Breast epithelium (tissue), 4 donors: ENCODE results near the gene TTLL12. TPM values are rescaled to one million over a fixed set of nuclear protein-coding genes. Genes with fewer than 3 reads are reported as not detected.
"Not testable (repeated sequence)": the region's sequence is repeated elsewhere in the genome, so short reads cannot be mapped to it uniquely, and the experiment has no call there.

Source experiments
- DNase-seq, 2 donors: peaks; one replicate each; pipeline ENCODE4 v3.0.0-alpha.2; 2019; ENCODE audit warnings: low spot score in 2 of 2
- H3K27ac ChIP-seq, 2 donors: fragments of 200-600 bp; sonication (generic) in 1 of 2; one replicate each; pipeline ENCODE4 v1.5.1; 2016 to 2019; ENCODE audit warnings: mild to moderate bottlenecking in 1 of 2
- H3K27me3 ChIP-seq, 2 donors: fragments of 200-600 bp; sonication (generic) in 1 of 2; one replicate each; pipeline versions ENCODE4 v1.5.1 to v1.6.0; 2017 to 2019; ENCODE audit warnings: control low read depth in 1 of 2, mild to moderate bottlenecking in 1 of 2
- H3K36me3 ChIP-seq: fragments of 200-600 bp; one replicate; pipeline ENCODE4 v1.5.1; 2019
- H3K4me1 ChIP-seq, 2 donors: fragments of 200-600 bp; sonication (generic); one replicate each; pipeline ENCODE4 v1.5.1; 2016 to 2019; ENCODE audit warnings: control low read depth in 1 of 2
- H3K4me3 ChIP-seq, 3 donors: fragments of 200-600 bp; sonication (generic); 1 replicate in 2 of 3; 2 replicates in 1 of 3; pipeline ENCODE4 v1.5.1; 2016 to 2019; ENCODE audit warnings: mild to moderate bottlenecking in 3 of 3, moderate library complexity in 2 of 3
- H3K9me3 ChIP-seq, 2 donors: fragments of 200-600 bp; sonication (generic) in 1 of 2; one replicate each; pipeline ENCODE4 v1.5.1; 2016 to 2019; ENCODE audit warnings: control low read depth in 1 of 2
- CTCF ChIP-seq, 3 donors: fragments of 450-650 bp; IDR thresholded peaks; one replicate each; pipeline ENCODE4 v1.5.1; 2016 to 2017; ENCODE audit warnings: antibody characterized with exemption in 3 of 3, mild to moderate bottlenecking in 3 of 3, moderate library complexity in 3 of 3
- POLR2A ChIP-seq: fragments of 450-650 bp; IDR thresholded peaks from one replicate; pipeline ENCODE4 v1.6.1; 2016; ENCODE audit warnings: antibody characterized with exemption, mild to moderate bottlenecking, moderate library complexity
- POLR2AphosphoS5 ChIP-seq, 3 donors: sonication (generic); formaldehyde crosslinking; IDR thresholded peaks; one replicate each; pipeline ENCODE4 v1.6.1; 2017; ENCODE audit warnings: antibody characterized with exemption in 3 of 3
- intact Hi-C: fragments of 100-400 bp; cut with DNase I; formaldehyde crosslinking; loops from one replicate; pipeline ENCODE4 v1.15.1; 2023; ENCODE audit warnings: low total_unique reads
- total RNA-seq, 3 donors: library from RNA; depleted of rRNA; stranded (reverse); fragments of >200 nt; gene quantifications; one replicate each; pipeline ENCODE4 v1.1.0, GENCODE V29; 2016

TTLL12 gene
- total RNA-seq, 3 donors from 2014 or later = 25.9 to 36.0 (median 31.4) TPM

DNA sequence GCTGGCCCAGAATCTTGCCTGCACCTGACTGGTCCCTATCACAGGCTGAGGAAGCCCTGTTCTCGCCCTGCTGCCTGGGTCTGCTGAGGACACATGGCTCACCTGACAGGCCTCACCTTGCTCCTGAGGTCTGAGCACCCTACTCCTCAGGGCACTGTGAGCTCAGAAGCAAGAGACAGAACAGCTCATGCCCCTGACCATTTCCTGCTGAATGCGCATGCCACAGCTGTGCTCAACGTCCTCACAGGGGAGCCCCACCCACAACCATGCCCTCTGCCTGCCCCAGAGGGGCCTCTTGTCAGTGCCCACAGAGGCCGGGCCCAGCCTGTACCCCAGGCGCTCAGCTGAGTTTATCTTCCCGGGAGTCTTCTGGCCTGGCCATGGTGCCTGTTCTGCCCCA, 38.4 kb downstream of the TTLL12 start:
- Histone ChIP-seq H3K27me3 (no peaks in the 10 kb centered on the region), H3K4me3 (no peak overlapping the region), H3K36me3 (no peaks in the 10 kb centered on the region), H3K9me3 (no peaks in the 10 kb centered on the region), H3K27ac (no peak overlapping the region), H3K4me1 (no peaks in the 10 kb centered on the region)
- intact Hi-C loops = no loop called here
- DNase-seq = no peak
- no peak for TF ChIP-seq POLR2AphosphoS5 (IDR thresholded peaks at IDR 0.05)
- TF ChIP-seq POLR2A = no peak
- no peak for TF ChIP-seq CTCF (IDR thresholded peaks at IDR 0.05)

- TF ChIP-seq POLR2AphosphoS5 (IDR thresholded peaks at IDR 0.05) (no peak), POLR2A (no peak), CTCF (IDR thresholded peaks at IDR 0.05) (no peak)
- Histone ChIP-seq H3K4me3 (no peak overlapping the region), H3K27ac (no peak overlapping the region), H3K4me1 (no peaks in the 10 kb centered on the region), H3K27me3 (no peaks in the 10 kb centered on the region), H3K9me3 (no peaks in the 10 kb centered on the region), H3K36me3 (no peaks in the 10 kb centered on the region)
- intact Hi-C loops = no loop called here
- DNase-seq = no peak
Measured at GRCh38 chr22:43147821-43148220, 39.1 kb downstream of the TTLL12 start.

GRCh38 chr22:43146332-43146731, 40.6 kb downstream of the TTLL12 start:
- intact Hi-C loops, H3K27me3 ChIP-seq, H3K9me3 ChIP-seq, H3K36me3 ChIP-seq, H3K27ac ChIP-seq, DNase-seq, H3K4me1 ChIP-seq, H3K4me3 ChIP-seq: not testable (repeated sequence)

DNA sequence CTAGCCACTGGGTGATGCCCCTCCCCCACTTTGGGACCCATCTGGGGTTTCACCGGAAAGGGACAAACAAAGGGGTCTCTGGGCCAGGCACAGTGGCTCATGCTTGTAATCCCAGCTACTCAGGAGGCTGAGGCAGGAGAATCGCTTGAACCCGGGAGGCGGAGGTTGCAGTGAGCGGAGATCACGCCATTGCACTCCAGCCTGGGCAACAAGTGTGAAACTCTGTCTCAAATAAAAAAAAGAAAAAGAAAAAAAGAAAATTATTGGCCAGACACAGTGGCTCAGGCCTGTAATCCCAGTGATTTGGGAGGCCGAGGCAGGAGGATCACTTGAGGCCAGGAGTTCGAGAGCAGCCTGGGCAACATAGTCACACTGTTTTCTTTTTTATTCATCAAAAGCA, 41.6 kb downstream of the TTLL12 start:
- DNase-seq, H3K4me1 ChIP-seq, intact Hi-C loops, H3K4me3 ChIP-seq, H3K27me3 ChIP-seq, H3K36me3 ChIP-seq, H3K9me3 ChIP-seq: not testable (repeated sequence)
- H3K27ac ChIP-seq = peak overlapping the region; percentile 54 to 58

DNA sequence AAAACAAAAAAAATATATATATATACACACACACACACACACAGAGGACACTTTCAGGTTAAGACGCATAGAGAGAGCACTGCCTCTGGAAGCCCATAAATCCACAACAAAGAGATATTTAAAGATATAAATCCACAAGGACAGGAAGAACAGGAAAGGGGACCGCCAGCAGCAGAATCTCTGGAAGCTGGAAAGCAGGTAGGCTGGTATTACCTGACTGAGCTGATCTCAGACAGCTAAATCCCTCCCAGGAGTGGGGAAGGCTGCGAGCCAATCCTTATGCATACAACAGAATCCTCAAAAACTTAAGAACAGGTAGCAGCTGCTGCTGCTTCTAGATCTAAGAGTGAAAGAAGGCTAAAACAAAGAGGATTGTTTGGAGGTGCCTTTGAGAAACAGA, 42.0 kb downstream of the TTLL12 start:
- Histone ChIP-seq H3K36me3 (no peaks in the 10 kb centered on the region), H3K4me1 (peaks cover 0 to 8% of the 10 kb centered on the region in 2 donors), H3K4me3 (no peak overlapping the region), H3K9me3 (no peaks in the 10 kb centered on the region), H3K27ac (peak overlapping the region; percentile 54 to 58), H3K27me3 (no peaks in the 10 kb centered on the region)
- intact Hi-C loops = no loop called here
- TF ChIP-seq POLR2AphosphoS5 (IDR thresholded peaks at IDR 0.05) (peak in 1 of 3 donors; percentile 20), POLR2A (no peak)
- peak; percentile 51 to 70 for DNase-seq

DNA sequence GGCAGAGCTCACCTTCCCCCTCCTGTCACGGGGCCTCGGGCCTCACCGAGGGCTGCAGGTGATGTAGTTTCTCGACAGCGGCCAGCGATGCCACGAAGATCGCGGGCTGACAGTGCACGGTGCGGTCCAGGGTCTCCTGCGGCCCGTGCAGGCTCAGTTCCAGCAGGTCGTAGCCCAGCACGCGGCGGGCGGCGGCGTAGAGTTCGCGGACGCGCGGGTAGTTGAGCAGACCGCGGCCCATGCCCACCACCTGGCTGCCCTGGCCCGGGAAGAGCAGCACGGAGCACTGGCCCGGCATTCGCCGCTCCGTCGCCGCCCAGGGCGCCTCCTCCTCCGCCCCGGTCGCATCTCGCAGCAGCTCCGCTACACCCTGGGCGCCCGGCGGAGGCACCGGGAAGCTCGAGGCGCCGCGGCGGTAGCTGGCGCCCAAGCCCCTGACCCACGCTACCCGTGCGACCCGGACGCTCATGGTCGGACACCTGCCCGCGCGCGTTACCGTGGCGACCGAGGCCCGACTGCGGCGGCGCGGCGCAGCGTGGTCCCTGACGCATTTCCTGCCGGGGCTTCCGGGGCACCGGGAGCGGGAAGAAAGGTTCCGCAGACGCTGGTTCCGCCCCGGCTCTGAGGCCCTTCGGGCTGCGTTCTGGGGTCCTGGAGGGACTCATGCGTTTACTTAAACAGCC, 43.9 kb downstream of the TTLL12 start, which contains the start of gene MCAT:
Gene MCAT (minus strand): TSS at position 519 of the 683 bp plus-strand sequence. CDS start 50 bp downstream, at position 469.
- Histone ChIP-seq H3K27ac (peak within 1 kb of the TSS; percentile 84 to 86), H3K36me3 (no peaks in the 10 kb centered on the region), H3K4me1 (peaks cover 0 to 8% of the 10 kb centered on the region in 2 donors), H3K4me3 (peak within 1 kb of the TSS; percentile 79 to 94 (median 84)), H3K9me3 (no peaks in the 10 kb centered on the region), H3K27me3 (no peaks in the 10 kb centered on the region)
- intact Hi-C loops = no loop called here
- TF ChIP-seq POLR2A (peak; percentile 20), POLR2AphosphoS5 (IDR thresholded peaks at IDR 0.05) (peak; percentile 31 to 83 (median 73)), CTCF (IDR thresholded peaks at IDR 0.05) (no peak)
- peak; percentile 63 to 77 for DNase-seq
